Parathyroid adenoma (tissue), 2 donors: ENCODE measurements around the gene GPR176.

Source experiments
- H2AFZ ChIP-seq: fragments of 300-600 bp; sonication (generic); one replicate; pipeline ENCODE4 v1.7.0; 2017; ENCODE audit warnings: antibody characterized with exemption, mild to moderate bottlenecking
- H3K27ac ChIP-seq: fragments of 300-600 bp; sonication (generic); one replicate; pipeline ENCODE4 v1.7.0; 2017
- H3K27me3 ChIP-seq: fragments of 300-600 bp; sonication (generic); one replicate; pipeline ENCODE4 v1.7.0; 2017; ENCODE audit warnings: low read length; ENCODE audit not compliant: control insufficient read depth, insufficient read depth
- H3K36me3 ChIP-seq: fragments of 300-600 bp; sonication (generic); one replicate; pipeline ENCODE4 v1.7.0; 2017; ENCODE audit warnings: low read length; ENCODE audit not compliant: control insufficient read depth, insufficient read depth
- H3K4me1 ChIP-seq: fragments of 300-600 bp; sonication (generic); one replicate; pipeline ENCODE4 v1.7.0; 2017; ENCODE audit warnings: control low read depth
- H3K4me2 ChIP-seq: fragments of 300-600 bp; sonication (generic); one replicate; pipeline ENCODE4 v1.7.0; 2017; ENCODE audit warnings: low read length
- H3K4me3 ChIP-seq: fragments of 300-600 bp; sonication (generic); one replicate; pipeline ENCODE4 v1.7.0; 2017; ENCODE audit warnings: low read depth, low read length
- H3K79me2 ChIP-seq: fragments of 300-600 bp; sonication (generic); one replicate; pipeline ENCODE4 v1.7.0; 2017; ENCODE audit warnings: control low read depth
- H3K9ac ChIP-seq: fragments of 300-600 bp; sonication (generic); one replicate; pipeline ENCODE4 v1.7.0; 2017; ENCODE audit warnings: mild to moderate bottlenecking
- H3K9me3 ChIP-seq: fragments of 300-600 bp; sonication (generic); one replicate; pipeline ENCODE4 v1.7.0; 2017; ENCODE audit warnings: low read length; ENCODE audit not compliant: control insufficient read depth
- TF ChIP-seq, protein P1 (sequence below): fragments of 300-600 bp; sonication (generic); IDR thresholded peaks from one replicate; pipeline ENCODE4 v1.7.0; 2017; ENCODE audit warnings: antibody characterized with exemption, mild to moderate bottlenecking
- donor health status: primary hyperparathyroidism.

GPR176 gene

DNA sequence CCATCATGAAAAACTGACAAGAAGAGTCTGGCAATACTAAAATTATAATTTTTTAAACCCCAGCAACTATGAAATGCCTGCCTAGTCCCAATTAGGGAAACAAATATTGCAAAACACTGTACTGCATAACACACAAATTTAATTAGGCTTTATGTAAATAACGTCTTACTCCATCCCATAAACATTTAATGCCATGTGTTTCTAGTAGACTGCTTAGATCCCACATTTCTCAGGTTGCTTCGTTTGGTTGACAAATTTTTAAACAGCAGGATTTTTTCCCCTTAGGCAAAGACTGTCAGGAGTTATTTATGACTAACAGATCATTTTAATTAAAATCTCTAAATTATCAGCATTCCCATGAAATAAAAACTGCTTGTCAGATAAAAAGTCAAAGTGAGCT lies 43.7 kb upstream of the GPR176 start:
- Histone ChIP-seq H3K36me3 (no peaks in the 10 kb centered on the region), H3K27ac (no peak overlapping the region), H2AFZ (no peak overlapping the region), H3K4me3 (no peak overlapping the region), H3K4me1 (no peaks in the 10 kb centered on the region), H3K27me3 (no peaks in the 10 kb centered on the region), H3K9ac (no peak overlapping the region), H3K79me2 (no peaks in the 10 kb centered on the region), H3K4me2 (no peak overlapping the region), H3K9me3 (no peaks in the 10 kb centered on the region)
- TF ChIP-seq, protein P1, sequence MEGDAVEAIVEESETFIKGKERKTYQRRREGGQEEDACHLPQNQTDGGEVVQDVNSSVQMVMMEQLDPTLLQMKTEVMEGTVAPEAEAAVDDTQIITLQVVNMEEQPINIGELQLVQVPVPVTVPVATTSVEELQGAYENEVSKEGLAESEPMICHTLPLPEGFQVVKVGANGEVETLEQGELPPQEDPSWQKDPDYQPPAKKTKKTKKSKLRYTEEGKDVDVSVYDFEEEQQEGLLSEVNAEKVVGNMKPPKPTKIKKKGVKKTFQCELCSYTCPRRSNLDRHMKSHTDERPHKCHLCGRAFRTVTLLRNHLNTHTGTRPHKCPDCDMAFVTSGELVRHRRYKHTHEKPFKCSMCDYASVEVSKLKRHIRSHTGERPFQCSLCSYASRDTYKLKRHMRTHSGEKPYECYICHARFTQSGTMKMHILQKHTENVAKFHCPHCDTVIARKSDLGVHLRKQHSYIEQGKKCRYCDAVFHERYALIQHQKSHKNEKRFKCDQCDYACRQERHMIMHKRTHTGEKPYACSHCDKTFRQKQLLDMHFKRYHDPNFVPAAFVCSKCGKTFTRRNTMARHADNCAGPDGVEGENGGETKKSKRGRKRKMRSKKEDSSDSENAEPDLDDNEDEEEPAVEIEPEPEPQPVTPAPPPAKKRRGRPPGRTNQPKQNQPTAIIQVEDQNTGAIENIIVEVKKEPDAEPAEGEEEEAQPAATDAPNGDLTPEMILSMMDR = no peak

DNA sequence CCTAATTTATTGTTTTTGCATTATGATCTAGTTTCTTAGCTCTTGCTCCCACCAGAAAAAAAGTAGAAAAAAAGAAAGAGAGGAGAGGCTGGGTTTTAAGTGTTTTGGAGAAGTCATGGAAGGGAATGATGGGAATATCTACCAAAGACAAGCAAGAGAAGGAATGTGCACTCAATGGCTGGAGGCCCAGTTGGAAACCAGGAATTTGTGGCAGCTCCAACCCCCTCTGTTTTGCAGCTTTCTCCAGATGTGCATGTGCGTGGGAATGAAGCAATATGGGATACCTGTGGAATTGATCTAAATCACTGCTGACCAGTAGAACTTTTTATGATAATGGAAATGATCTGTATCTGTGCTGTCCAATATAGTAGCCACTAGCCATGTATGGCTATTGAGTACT lies 41.0 kb upstream of the GPR176 start:
- no peak overlapping the region for H3K9ac ChIP-seq
- no peaks in the 10 kb centered on the region for H3K79me2 ChIP-seq
- H3K27me3 ChIP-seq = no peaks in the 10 kb centered on the region
- H3K4me3 ChIP-seq = no peak overlapping the region
- H3K4me2 ChIP-seq = no peak overlapping the region
- H3K27ac ChIP-seq = no peak overlapping the region
- no peaks in the 10 kb centered on the region for H3K9me3 ChIP-seq
- no peaks in the 10 kb centered on the region for H3K4me1 ChIP-seq
- TF ChIP-seq, protein P1 = no peak
- H2AFZ ChIP-seq = no peak overlapping the region
- no peaks in the 10 kb centered on the region for H3K36me3 ChIP-seq

DNA sequence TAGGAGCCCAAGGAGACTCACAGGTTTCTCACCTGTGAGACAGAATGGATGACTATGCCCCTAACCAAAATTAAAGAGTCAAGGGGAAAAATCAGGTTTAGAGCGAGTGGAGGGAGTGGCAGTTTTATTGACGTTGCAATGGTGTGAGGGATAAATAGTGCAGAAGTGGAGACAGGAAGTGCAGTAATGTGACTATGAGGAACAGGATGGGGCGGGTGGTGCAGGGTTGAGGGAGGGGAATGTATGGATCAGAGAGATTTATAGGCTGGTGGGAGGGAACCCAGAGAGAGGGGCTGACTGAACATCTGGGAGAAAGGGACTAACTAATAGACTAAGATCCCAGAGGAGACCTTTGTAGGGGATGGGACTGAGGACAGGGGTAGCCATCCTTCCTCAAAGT lies 40.3 kb upstream of the GPR176 start:
- TF ChIP-seq, protein P1 = no peak
- Histone ChIP-seq H3K27me3 (no peaks in the 10 kb centered on the region), H3K4me3 (no peak overlapping the region), H2AFZ (no peak overlapping the region), H3K9ac (no peak overlapping the region), H3K4me2 (no peak overlapping the region), H3K79me2 (no peaks in the 10 kb centered on the region), H3K27ac (no peak overlapping the region), H3K36me3 (no peaks in the 10 kb centered on the region), H3K9me3 (no peaks in the 10 kb centered on the region), H3K4me1 (no peaks in the 10 kb centered on the region)

DNA sequence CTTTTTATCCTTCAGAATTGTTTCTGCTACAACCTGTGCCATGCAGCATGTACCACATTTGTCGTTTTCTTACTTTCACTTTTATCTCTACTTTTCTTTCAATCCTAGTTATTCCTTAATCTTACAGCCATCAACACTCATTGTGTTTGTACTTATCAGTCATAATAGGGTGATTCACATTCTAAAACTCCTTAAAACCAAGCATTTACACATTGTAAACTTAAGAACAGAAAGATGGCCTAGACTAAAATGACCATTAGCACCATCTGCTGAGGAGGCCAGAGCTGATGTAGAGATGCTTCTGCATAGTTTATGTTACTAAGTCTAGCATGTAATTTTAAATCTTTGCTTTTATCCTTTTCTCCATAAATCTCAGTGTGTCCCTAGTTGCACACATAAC lies 39.3 kb upstream of the GPR176 start:
- no peak overlapping the region for H3K4me3 ChIP-seq
- no peaks in the 10 kb centered on the region for H3K79me2 ChIP-seq
- H3K4me2 ChIP-seq = no peak overlapping the region
- H3K4me1 ChIP-seq = no peaks in the 10 kb centered on the region
- TF ChIP-seq, protein P1 = no peak
- H3K9ac ChIP-seq = no peak overlapping the region
- H3K27me3 ChIP-seq = no peaks in the 10 kb centered on the region
- H3K36me3 ChIP-seq = no peaks in the 10 kb centered on the region
- no peak overlapping the region for H3K27ac ChIP-seq
- H2AFZ ChIP-seq = no peak overlapping the region
- H3K9me3 ChIP-seq = no peaks in the 10 kb centered on the region

DNA sequence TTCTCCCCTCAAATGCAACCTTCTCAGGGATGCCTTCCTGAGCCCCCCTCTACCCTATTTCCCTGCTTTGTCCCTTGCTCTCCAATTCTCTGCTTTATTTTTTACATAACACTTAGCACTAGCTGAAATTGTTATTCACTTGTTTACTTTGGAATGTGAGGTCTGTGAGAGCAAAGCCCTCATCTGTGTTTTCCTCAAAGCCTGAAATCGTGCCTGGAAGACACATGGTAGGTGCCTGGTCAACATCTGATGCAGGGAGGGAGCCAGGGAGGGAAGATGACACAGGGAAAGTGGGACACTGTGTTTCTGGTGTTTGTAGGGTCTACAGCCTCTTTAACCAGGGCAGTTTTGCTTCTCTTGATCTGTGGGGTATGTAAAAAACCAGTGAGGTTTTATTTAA lies 37.4 kb upstream of the GPR176 start:
- no peak overlapping the region for H3K4me2 ChIP-seq
- no peaks in the 10 kb centered on the region for H3K79me2 ChIP-seq
- H3K9ac ChIP-seq = no peak overlapping the region
- no peak overlapping the region for H2AFZ ChIP-seq
- H3K4me1 ChIP-seq = no peaks in the 10 kb centered on the region
- H3K36me3 ChIP-seq = no peaks in the 10 kb centered on the region
- H3K4me3 ChIP-seq = no peak overlapping the region
- no peaks in the 10 kb centered on the region for H3K9me3 ChIP-seq
- no peaks in the 10 kb centered on the region for H3K27me3 ChIP-seq
- TF ChIP-seq, protein P1 = no peak
- H3K27ac ChIP-seq = no peak overlapping the region
